PC-9 (cell line): ENCODE data around the gene SSR3. TPM values are rescaled to one million over a fixed set of nuclear protein-coding genes. Genes with fewer than 3 reads are reported as not detected.
A peak's percentile ranks its signal among the peaks of the same experiment; 100 is the strongest.

Source experiments
- Bru-seq: library from RNA; stranded (reverse); fragments of 400-500 nt; gene quantifications from one replicate; lab custom pipeline; 2021; lab: Mats Ljungman, UMichigan
- BruChase-seq, 2 experiments: library from RNA; stranded (reverse); fragments of 400-500 nt; gene quantifications; one replicate each; lab custom pipeline; 2021; lab: Mats Ljungman, UMichigan
- BruUV-seq: library from RNA; stranded (reverse); fragments of 400-500 nt; replicated peaks from 2 replicates; lab custom pipeline; 2021; lab: Mats Ljungman, UMichigan
- CTCF ChIA-PET: fragments of 300-600 bp; sonication (Branson Sonifier 250); formaldehyde crosslinking; loops from one replicate; lab custom pipeline; 2022; ENCODE audit warnings: antibody characterized with exemption; lab: Charles Lee
- POLR2A ChIA-PET: fragments of 300-600 bp; sonication (Branson Sonifier 250); formaldehyde crosslinking; loops from one replicate; lab custom pipeline; 2022; ENCODE audit warnings: antibody characterized with exemption; ENCODE audit not compliant: unreplicated experiment; lab: Charles Lee
- DNase-seq, 2 experiments: peaks; one replicate each; pipeline versions ENCODE4 v3.0.0 to v3.0.0-alpha.2; 2015 to 2022; ENCODE audit warnings: mixed read lengths in 1 of 2
- H2AFZ ChIP-seq: fragments of 200-600 bp; sonication (generic); 2 replicates; pipeline ENCODE4 v1.8.1; 2017; ENCODE audit warnings: antibody characterized with exemption
- H3F3A ChIP-seq: fragments of 200-600 bp; sonication (generic); 2 replicates; pipeline ENCODE4 v1.8.1; 2017; ENCODE audit warnings: antibody characterized with exemption, mild to moderate bottlenecking, low read depth; ENCODE audit not compliant: insufficient read depth
- H3K27ac ChIP-seq: fragments of 200-600 bp; sonication (generic); 2 replicates; pipeline ENCODE4 v1.6.1; 2016; ENCODE audit warnings: mixed run types
- H3K27me3 ChIP-seq: fragments of 200-600 bp; sonication (generic); 2 replicates; pipeline ENCODE4 v1.6.1; 2016; ENCODE audit warnings: low read depth, mixed run types; ENCODE audit not compliant: insufficient read depth
- H3K36me3 ChIP-seq: fragments of 200-600 bp; sonication (generic); 2 replicates; pipeline ENCODE4 v1.6.1; 2016; ENCODE audit warnings: low read depth, mixed run types
- H3K4me1 ChIP-seq: fragments of 200-600 bp; sonication (generic); replicated peaks from 2 replicates; pipeline ENCODE4 v1.6.1; 2016; ENCODE audit warnings: mixed run types; ENCODE audit not compliant: insufficient read depth
- H3K4me2 ChIP-seq: fragments of 200-600 bp; sonication (generic); 2 replicates; pipeline ENCODE4 v1.6.1; 2017; ENCODE audit warnings: mixed run types
- H3K4me3 ChIP-seq: fragments of 200-600 bp; sonication (generic); 2 replicates; pipeline ENCODE4 v1.6.1; 2016; ENCODE audit warnings: mixed run types
- H3K79me2 ChIP-seq: fragments of 200-600 bp; sonication (generic); 2 replicates; pipeline ENCODE4 v1.6.1; 2017; ENCODE audit warnings: low read depth, mixed run types
- H3K9me2 ChIP-seq: fragments of 200-600 bp; sonication (generic); 2 replicates; pipeline ENCODE4 v1.8.1; 2017; ENCODE audit warnings: mild to moderate bottlenecking; ENCODE audit not compliant: insufficient read depth
- H3K9me3 ChIP-seq: fragments of 200-600 bp; sonication (generic); 2 replicates; pipeline ENCODE4 v1.8.1; 2016; ENCODE audit warnings: low read depth; ENCODE audit not compliant: insufficient read depth
- H4K20me1 ChIP-seq: fragments of 200-600 bp; sonication (generic); 2 replicates; pipeline ENCODE4 v1.8.1; 2017; ENCODE audit not compliant: insufficient read depth
- EZH2 ChIP-seq: fragments of 200-600 bp; sonication (generic); IDR thresholded peaks from 2 replicates; pipeline ENCODE4 v1.8.0; 2017; ENCODE audit warnings: antibody characterized with exemption, low read depth
- intact Hi-C: fragments of 100-400 bp; cut with micrococcal nuclease; formaldehyde crosslinking; loops from one replicate; pipeline ENCODE4 v1.10.0; 2022; ENCODE audit not compliant: unreplicated experiment
- long read RNA-seq: library from polyadenylated mRNA; stranded (forward); transcript quantifications from one replicate; pipeline ENCODE4 v2.0.0, GENCODE V29; 2022
- total RNA-seq: library from RNA; stranded (reverse); gene quantifications from 2 replicates; pipeline ENCODE4 v1.2.3, GENCODE V29; 2021
- TF ChIP-seq, protein P1 (sequence below): fragments of 200-600 bp; sonication (generic); conservative IDR thresholded peaks from 2 replicates; pipeline ENCODE4 v1.6.1; 2017; ENCODE audit warnings: mixed run types, antibody characterized with exemption, mild to moderate bottlenecking, moderate library complexity

The SSR3 gene
- total RNA-seq (117 and 152 TPM in 2 replicates), Bru-seq, nascent RNA (percentile 96 among the genes with signal in this experiment), BruChase-seq, experiment 1, labeled RNA remaining after a 2-hour chase (percentile 96 among the genes with signal in this experiment), BruChase-seq, experiment 2, labeled RNA remaining after a 6-hour chase (percentile 98 among the genes with signal in this experiment)
- long read RNA-seq, transcript SSR3-201 (5 exons, 3,716 nt): major isoform, 138 of 170 reads
- long read RNA-seq, partial matches to known transcripts: 0 of 170 reads
- long read RNA-seq, other reads (novel, unspliced or antisense): 26 of 170 reads

- Histone ChIP-seq H3K4me1 (peaks cover 35% of the 10 kb centered on the region), H3F3A (no peaks in the 10 kb centered on the region; the same call in 1 of the 2 replicates), H3K27me3 (no peaks in the 10 kb centered on the region), H3K4me2 (peak within 1 kb of the TSS; percentile 83), H3K79me2 (peaks cover 48% of the 10 kb centered on the region), H3K36me3 (peaks cover 38% of the 10 kb centered on the region), H3K9me3 (no peaks in the 10 kb centered on the region), H4K20me1 (peaks cover 16% of the 10 kb centered on the region; the same call in 1 of the 2 replicates), H3K9me2 (no peaks in the 10 kb centered on the region), H3K4me3 (peak within 1 kb of the TSS; percentile 99), H2AFZ (peak within 1 kb of the TSS; percentile 96), H3K27ac (peak within 1 kb of the TSS; percentile 83)
- peak; percentile 98 to 99 for DNase-seq
- BruUV-seq: no TSS peak
- intact Hi-C loops: loop anchor here (1.0 to 5.0 kb wide), 7 partner anchors 50 to 575 kb away; partner anchors contain the start of gene TIPARP
- ChIA-PET CTCF (interaction anchor here (0.6 to 2.2 kb wide), 3 partner anchors 71 to 584 kb away, joined by 3 to 15 read pairs (median 8); no protein-coding TSS in a partner anchor), POLR2A (interaction anchor here (0.5 to 1.0 kb wide), 9 partner anchors 49 to 811 kb away, joined by 3 to 5 read pairs (median 3); partner anchors contain the start of gene TIPARP)
- no peak for TF ChIP-seq EZH2
- TF ChIP-seq, protein P1, sequence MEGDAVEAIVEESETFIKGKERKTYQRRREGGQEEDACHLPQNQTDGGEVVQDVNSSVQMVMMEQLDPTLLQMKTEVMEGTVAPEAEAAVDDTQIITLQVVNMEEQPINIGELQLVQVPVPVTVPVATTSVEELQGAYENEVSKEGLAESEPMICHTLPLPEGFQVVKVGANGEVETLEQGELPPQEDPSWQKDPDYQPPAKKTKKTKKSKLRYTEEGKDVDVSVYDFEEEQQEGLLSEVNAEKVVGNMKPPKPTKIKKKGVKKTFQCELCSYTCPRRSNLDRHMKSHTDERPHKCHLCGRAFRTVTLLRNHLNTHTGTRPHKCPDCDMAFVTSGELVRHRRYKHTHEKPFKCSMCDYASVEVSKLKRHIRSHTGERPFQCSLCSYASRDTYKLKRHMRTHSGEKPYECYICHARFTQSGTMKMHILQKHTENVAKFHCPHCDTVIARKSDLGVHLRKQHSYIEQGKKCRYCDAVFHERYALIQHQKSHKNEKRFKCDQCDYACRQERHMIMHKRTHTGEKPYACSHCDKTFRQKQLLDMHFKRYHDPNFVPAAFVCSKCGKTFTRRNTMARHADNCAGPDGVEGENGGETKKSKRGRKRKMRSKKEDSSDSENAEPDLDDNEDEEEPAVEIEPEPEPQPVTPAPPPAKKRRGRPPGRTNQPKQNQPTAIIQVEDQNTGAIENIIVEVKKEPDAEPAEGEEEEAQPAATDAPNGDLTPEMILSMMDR: peak; percentile 19; the same call in 1 of the 2 replicates
These were observed at the start of gene SSR3 for GRCh38 chr3:156554842-156555687. TSS of gene SSR3 (minus strand) at chr3:156555117. CDS start at chr3:156555089, 28 bp downstream.

DNA sequence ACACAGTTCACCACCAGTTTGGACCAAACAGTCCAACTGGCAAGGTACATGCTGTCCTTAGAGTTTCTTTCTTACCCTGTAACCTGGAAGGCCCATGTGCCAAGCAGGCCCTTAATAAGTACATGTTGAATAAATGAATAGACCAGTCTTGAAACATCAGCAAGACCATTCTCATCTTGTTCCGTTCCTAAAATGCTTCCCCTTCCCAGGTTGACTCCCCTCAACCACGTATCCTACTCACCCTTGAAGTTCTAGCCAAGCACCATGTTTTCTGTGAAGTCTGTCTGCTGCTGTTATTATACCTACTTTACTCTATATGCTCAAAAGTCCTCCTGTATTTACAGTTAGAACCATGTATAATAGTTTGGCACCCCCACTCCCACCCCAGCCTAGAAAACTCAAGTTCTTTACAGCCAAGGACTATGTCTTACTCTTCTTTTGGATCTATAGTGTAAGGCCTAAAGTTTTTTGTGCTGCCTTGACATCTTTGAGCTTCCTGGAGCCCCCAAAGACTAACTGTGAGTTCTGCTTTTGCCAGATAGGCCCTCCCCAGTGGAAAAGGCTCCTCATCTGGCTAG is 49.2 kb upstream of the SSR3 start:
- no peak overlapping the region for H3K4me3 ChIP-seq
- peaks cover 11% of the 10 kb centered on the region for H3F3A ChIP-seq
- H3K79me2 ChIP-seq: no peaks in the 10 kb centered on the region
- no peaks in the 10 kb centered on the region for H3K9me3 ChIP-seq
- no peak for TF ChIP-seq EZH2
- TF ChIP-seq, protein P1: no peak
- no peaks in the 10 kb centered on the region for H3K9me2 ChIP-seq
- peaks cover 44% of the 10 kb centered on the region for H3K4me1 ChIP-seq
- no peaks in the 10 kb centered on the region for H4K20me1 ChIP-seq
- ChIA-PET POLR2A (interaction anchor here (0.8 kb wide), 1 partner anchor 49 kb away, joined by 3 read pairs; the partner anchor contains the start of gene SSR3), CTCF (no interaction called here)
- H3K27me3 ChIP-seq: no peaks in the 10 kb centered on the region
- intact Hi-C loops: loop anchor here (2.0 kb wide), 1 partner anchor 49 kb away; the partner anchor contains the start of gene SSR3
- no peak overlapping the region for H3K27ac ChIP-seq
- no peaks in the 10 kb centered on the region for H3K36me3 ChIP-seq
- no peak overlapping the region for H2AFZ ChIP-seq
- DNase-seq: no peak
- no TSS peak for BruUV-seq
- H3K4me2 ChIP-seq: no peak overlapping the region
